ENCODE data around the gene ADGRG4. TPM values are rescaled to one million over a fixed set of nuclear protein-coding genes. Genes with fewer than 3 reads are reported as not detected.

ADGRG4 gene
- total and polyA plus RNA-seq, 4 donors, result under 0.01 TPM; not detected in 3

DNA sequence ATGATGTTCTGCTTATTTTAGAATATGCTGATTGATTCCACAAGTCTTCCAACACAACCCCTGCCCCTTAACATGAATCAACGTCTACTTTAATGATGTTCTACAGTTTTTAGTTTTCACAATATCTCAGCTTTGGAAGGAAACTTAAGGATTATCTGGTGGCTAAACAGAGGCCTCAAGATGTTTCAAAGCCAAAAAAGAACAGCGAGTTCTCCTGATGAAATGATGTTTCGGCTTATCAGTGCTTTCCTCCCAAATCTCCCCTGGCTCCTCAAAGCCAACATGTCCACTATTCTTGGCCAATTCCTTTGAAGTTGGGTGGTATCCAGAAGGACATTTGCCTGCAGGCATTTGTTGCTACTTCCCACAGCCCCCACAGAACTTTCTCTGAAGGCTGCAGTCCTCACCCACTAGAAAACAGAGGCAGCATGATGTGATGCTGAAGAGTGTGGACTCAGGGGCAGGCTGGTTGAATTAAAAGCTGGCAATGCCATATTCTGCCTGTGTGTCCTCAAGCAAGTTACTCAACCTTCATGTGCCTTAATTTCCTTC lies 87.3 kb downstream of the ADGRG4 start (continued):
- TF ChIP-seq EGR1 (IDR thresholded peaks at IDR 0.05; ENCODE audit: low read depth in 2 of 2), result no peak

DNA sequence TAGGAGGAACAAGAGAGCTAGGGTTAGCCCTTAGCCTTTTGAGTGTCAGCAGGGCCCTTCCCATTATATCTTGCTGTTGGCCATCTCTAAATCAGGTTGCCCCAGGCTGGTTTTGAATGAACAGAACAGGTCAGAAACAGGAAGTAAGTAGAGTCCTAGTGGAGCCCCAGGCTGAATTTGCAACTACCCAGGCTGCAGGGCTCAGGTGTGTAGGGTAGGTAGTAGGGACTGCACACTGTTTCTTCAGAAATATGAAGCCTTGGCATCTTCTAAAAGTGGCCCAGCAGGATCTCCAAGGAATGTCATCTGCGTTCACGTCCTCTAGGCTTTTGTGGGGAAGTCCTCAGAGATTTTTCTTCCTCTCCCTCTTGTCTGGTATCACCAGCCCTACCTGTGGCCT lies 90.2 kb downstream of the ADGRG4 start:
- no peak for DNase-seq (ENCODE audit: low spot score)
- TF ChIP-seq YY1 (IDR thresholded peaks at IDR 0.05), result no peak
- TF ChIP-seq HNF4G (IDR thresholded peaks at IDR 0.05), result no peak
- TF ChIP-seq HNF4A (conservative IDR thresholded peaks at IDR 0.05), result no peak
- TF ChIP-seq, protein P1, sequence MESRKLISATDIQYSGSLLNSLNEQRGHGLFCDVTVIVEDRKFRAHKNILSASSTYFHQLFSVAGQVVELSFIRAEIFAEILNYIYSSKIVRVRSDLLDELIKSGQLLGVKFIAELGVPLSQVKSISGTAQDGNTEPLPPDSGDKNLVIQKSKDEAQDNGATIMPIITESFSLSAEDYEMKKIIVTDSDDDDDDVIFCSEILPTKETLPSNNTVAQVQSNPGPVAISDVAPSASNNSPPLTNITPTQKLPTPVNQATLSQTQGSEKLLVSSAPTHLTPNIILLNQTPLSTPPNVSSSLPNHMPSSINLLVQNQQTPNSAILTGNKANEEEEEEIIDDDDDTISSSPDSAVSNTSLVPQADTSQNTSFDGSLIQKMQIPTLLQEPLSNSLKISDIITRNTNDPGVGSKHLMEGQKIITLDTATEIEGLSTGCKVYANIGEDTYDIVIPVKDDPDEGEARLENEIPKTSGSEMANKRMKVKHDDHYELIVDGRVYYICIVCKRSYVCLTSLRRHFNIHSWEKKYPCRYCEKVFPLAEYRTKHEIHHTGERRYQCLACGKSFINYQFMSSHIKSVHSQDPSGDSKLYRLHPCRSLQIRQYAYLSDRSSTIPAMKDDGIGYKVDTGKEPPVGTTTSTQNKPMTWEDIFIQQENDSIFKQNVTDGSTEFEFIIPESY (IDR thresholded peaks at IDR 0.05), result no peak
- TF ChIP-seq FOXA1 (IDR thresholded peaks at IDR 0.05), result no peak
- TF ChIP-seq, protein P2, sequence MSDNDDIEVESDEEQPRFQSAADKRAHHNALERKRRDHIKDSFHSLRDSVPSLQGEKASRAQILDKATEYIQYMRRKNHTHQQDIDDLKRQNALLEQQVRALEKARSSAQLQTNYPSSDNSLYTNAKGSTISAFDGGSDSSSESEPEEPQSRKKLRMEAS (IDR thresholded peaks at IDR 0.05), result no peak
- no peak for TF ChIP-seq TAF1 (conservative IDR thresholded peaks at IDR 0.05)
- TF ChIP-seq, protein P3, sequence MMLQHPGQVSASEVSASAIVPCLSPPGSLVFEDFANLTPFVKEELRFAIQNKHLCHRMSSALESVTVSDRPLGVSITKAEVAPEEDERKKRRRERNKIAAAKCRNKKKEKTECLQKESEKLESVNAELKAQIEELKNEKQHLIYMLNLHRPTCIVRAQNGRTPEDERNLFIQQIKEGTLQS (IDR thresholded peaks at IDR 0.05), result no peak
- TF ChIP-seq NR2F2 (IDR thresholded peaks at IDR 0.05), result no peak
- TF ChIP-seq JUND (IDR thresholded peaks at IDR 0.05), result no peak
- TF ChIP-seq EGR1 (IDR thresholded peaks at IDR 0.05; ENCODE audit: low read depth in 2 of 2), result no peak
- no peak for TF ChIP-seq RAD21 (IDR thresholded peaks at IDR 0.05)
- no peak for TF ChIP-seq SP1 (IDR thresholded peaks at IDR 0.05)
- TF ChIP-seq RXRA (IDR thresholded peaks at IDR 0.05), result no peak
- TF ChIP-seq GABPA (IDR thresholded peaks at IDR 0.05 in 1 of 2, conservative IDR thresholded peaks at IDR 0.05 in 1 of 2), result no peak
- TF ChIP-seq, protein P4, sequence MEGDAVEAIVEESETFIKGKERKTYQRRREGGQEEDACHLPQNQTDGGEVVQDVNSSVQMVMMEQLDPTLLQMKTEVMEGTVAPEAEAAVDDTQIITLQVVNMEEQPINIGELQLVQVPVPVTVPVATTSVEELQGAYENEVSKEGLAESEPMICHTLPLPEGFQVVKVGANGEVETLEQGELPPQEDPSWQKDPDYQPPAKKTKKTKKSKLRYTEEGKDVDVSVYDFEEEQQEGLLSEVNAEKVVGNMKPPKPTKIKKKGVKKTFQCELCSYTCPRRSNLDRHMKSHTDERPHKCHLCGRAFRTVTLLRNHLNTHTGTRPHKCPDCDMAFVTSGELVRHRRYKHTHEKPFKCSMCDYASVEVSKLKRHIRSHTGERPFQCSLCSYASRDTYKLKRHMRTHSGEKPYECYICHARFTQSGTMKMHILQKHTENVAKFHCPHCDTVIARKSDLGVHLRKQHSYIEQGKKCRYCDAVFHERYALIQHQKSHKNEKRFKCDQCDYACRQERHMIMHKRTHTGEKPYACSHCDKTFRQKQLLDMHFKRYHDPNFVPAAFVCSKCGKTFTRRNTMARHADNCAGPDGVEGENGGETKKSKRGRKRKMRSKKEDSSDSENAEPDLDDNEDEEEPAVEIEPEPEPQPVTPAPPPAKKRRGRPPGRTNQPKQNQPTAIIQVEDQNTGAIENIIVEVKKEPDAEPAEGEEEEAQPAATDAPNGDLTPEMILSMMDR (IDR thresholded peaks at IDR 0.05; ENCODE audit: low read depth, low read length, missing input control), result no peak
- H3K9me3 ChIP-seq (ENCODE audit: control insufficient read depth in 4 of 4, low read length in 3 of 4), result no peaks in the 10 kb centered on the region
- 78% methylated on average over 2 of the region's 2 CpGs for WGBS
- H3K27me3 ChIP-seq (ENCODE audit: control insufficient read depth in 4 of 4, insufficient read depth in 4 of 4, low read length in 3 of 4), result peaks cover 0 to 2% (median 0%) of the 10 kb centered on the region in 4 donors
- no peaks in the 10 kb centered on the region for H3K36me3 ChIP-seq (ENCODE audit: control insufficient read depth in 4 of 4, insufficient read depth in 3 of 4, low read depth in 1 of 4, low read length in 3 of 4)
- no peak overlapping the region for H3K4me3 ChIP-seq (ENCODE audit: low read depth in 1 of 3, low read length in 3 of 3)
- H3K9ac ChIP-seq (ENCODE audit: low read depth in 1 of 2, low read length in 2 of 2), result no peak overlapping the region
- H3K4me1 ChIP-seq (ENCODE audit: control insufficient read depth in 4 of 4, insufficient read depth in 4 of 4, low read length in 3 of 4), result no peaks in the 10 kb centered on the region
- no peak overlapping the region for H3K27ac ChIP-seq (ENCODE audit: low read depth in 1 of 2, low read length in 2 of 2)

DNA sequence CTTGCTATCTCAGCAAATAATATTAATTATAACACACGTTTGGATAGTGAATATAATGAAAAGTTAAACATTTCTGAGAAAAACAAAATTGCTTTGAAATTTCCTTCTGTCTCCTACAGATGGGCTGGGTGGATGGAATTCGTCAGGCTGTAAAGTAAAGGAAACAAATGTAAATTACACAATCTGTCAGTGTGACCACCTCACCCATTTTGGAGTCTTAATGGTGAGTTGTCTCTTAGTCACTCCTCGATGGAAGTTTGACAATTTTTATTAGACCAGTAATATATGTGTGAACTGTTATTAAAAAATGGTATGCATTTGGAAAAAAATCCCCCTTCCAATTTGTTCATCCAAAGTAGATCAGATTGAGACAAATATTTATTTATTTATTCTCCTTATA lies 94.5 kb downstream of the ADGRG4 start:
- WGBS, result 74% methylated on average over 3 of the region's 3 CpGs
- no peak for TF ChIP-seq TAF1 (conservative IDR thresholded peaks at IDR 0.05)
- TF ChIP-seq, protein P5, sequence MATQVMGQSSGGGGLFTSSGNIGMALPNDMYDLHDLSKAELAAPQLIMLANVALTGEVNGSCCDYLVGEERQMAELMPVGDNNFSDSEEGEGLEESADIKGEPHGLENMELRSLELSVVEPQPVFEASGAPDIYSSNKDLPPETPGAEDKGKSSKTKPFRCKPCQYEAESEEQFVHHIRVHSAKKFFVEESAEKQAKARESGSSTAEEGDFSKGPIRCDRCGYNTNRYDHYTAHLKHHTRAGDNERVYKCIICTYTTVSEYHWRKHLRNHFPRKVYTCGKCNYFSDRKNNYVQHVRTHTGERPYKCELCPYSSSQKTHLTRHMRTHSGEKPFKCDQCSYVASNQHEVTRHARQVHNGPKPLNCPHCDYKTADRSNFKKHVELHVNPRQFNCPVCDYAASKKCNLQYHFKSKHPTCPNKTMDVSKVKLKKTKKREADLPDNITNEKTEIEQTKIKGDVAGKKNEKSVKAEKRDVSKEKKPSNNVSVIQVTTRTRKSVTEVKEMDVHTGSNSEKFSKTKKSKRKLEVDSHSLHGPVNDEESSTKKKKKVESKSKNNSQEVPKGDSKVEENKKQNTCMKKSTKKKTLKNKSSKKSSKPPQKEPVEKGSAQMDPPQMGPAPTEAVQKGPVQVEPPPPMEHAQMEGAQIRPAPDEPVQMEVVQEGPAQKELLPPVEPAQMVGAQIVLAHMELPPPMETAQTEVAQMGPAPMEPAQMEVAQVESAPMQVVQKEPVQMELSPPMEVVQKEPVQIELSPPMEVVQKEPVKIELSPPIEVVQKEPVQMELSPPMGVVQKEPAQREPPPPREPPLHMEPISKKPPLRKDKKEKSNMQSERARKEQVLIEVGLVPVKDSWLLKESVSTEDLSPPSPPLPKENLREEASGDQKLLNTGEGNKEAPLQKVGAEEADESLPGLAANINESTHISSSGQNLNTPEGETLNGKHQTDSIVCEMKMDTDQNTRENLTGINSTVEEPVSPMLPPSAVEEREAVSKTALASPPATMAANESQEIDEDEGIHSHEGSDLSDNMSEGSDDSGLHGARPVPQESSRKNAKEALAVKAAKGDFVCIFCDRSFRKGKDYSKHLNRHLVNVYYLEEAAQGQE (IDR thresholded peaks at IDR 0.05), result no peak
- no peak for TF ChIP-seq HNF4A (conservative IDR thresholded peaks at IDR 0.05)
- no peak for TF ChIP-seq JUND (IDR thresholded peaks at IDR 0.05)
- TF ChIP-seq, protein P1 (IDR thresholded peaks at IDR 0.05), result no peak
- no peak for TF ChIP-seq RAD21 (IDR thresholded peaks at IDR 0.05)
- no peak for DNase-seq (ENCODE audit: low spot score)

More for the DNA sequence above, 94.5 kb downstream of the ADGRG4 start:
- Histone ChIP-seq H3K4me3 (ENCODE audit: low read depth in 1 of 3, low read length in 3 of 3) (no peak overlapping the region), H3K9ac (ENCODE audit: low read depth in 1 of 2, low read length in 2 of 2) (no peak overlapping the region), H3K36me3 (ENCODE audit: control insufficient read depth in 4 of 4, insufficient read depth in 3 of 4, low read depth in 1 of 4, low read length in 3 of 4) (no peaks in the 10 kb centered on the region), H3K4me1 (ENCODE audit: control insufficient read depth in 4 of 4, insufficient read depth in 4 of 4, low read length in 3 of 4) (no peaks in the 10 kb centered on the region), H3K9me3 (ENCODE audit: control insufficient read depth in 4 of 4, low read length in 3 of 4) (no peaks in the 10 kb centered on the region), H3K27me3 (ENCODE audit: control insufficient read depth in 4 of 4, insufficient read depth in 4 of 4, low read length in 3 of 4) (no peaks in the 10 kb centered on the region), H3K27ac (ENCODE audit: low read depth in 1 of 2, low read length in 2 of 2) (no peak overlapping the region)
